K562 (cell line): ENCODE results near the gene IFT27. TPM values are rescaled to one million over a fixed set of nuclear protein-coding genes. Genes with fewer than 3 reads are reported as not detected.

Source experiments
- ATAC-seq: fragments of 200-7000 bp; cut with Tn5 transposase; 3 replicates; pipeline ENCODE4 v1.9.1; 2020; ENCODE audit warnings: moderate library complexity
- BruUV-seq: library from RNA; stranded (reverse); fragments of 400-500 nt; replicated peaks from 2 replicates; lab custom pipeline; 2021; lab: Mats Ljungman, UMichigan
- CTCF ChIA-PET: fragments of 300-600 bp; formaldehyde crosslinking; extraction: SDS; loops from one replicate; lab custom pipeline; 2021; ENCODE audit warnings: low intra/inter-chr PET ratio; lab: Yijun Ruan, JAX
- POLR2A ChIA-PET: fragments of 300-600, 350-650 bp; sonication (Branson Sonifier 250); formaldehyde crosslinking; extraction: SDS; loops from one replicate; lab custom pipeline; 2021; ENCODE audit warnings: antibody characterized with exemption, inconsistent platforms; lab: Yijun Ruan, JAX
- DNase-seq, 4 experiments: peaks; one replicate each; pipeline versions ENCODE4 v3.0.0 to v3.0.0-alpha.2; 2011 to 2018; ENCODE audit warnings: low spot score in 3 of 4, mixed read lengths in 3 of 4; ENCODE audit errors: extremely low read depth in 1 of 4
- FAIRE-seq: peaks from 2 replicates; lab custom pipeline; 2011; peaks lifted over from hg19 to GRCh38; lab: Jason Lieb, UNC
- H2AFZ ChIP-seq: 2 replicates; pipeline ENCODE4 v1.6.0; 2011; ENCODE audit warnings: low read depth, low read length, control low read depth, inconsistent platforms
- H3K27ac ChIP-seq: fragments of 200-600 bp; 3 replicates; pipeline ENCODE4 v1.8.0; 2011; ENCODE audit warnings: low read depth, mild to moderate bottlenecking, control low read depth, inconsistent platforms, low read length, moderate library complexity, mixed read lengths; ENCODE audit errors: extremely low read depth
- H3K27me3 ChIP-seq, 2 experiments: fragments of 300-600 bp in 1 of 2; 2 replicates in 1 of 2; 3 replicates in 1 of 2; pipeline versions ENCODE4 v1.6.0 to v1.8.0; 2011; ENCODE audit warnings: inconsistent platforms in 2 of 2, low read length in 2 of 2, mild to moderate bottlenecking in 1 of 2, mixed read lengths in 1 of 2, moderate library complexity in 1 of 2; ENCODE audit not compliant: control insufficient read depth in 2 of 2, insufficient read depth in 2 of 2
- H3K36me3 ChIP-seq: fragments of 300-600 bp; 3 replicates; pipeline ENCODE4 v1.8.0; 2011; ENCODE audit warnings: mild to moderate bottlenecking, low read length, inconsistent platforms; ENCODE audit not compliant: control insufficient read depth, insufficient read depth
- H3K4me1 ChIP-seq, 2 experiments: fragments of 200-600 bp in 1 of 2; replicated peaks in 1 of 2; 2 replicates in 1 of 2; 3 replicates in 1 of 2; pipeline versions ENCODE4 v1.5.1 to v1.8.0; 2011; ENCODE audit warnings: inconsistent platforms in 2 of 2, low read length in 2 of 2, mild to moderate bottlenecking in 1 of 2, mixed read lengths in 1 of 2, moderate library complexity in 1 of 2; ENCODE audit not compliant: control insufficient read depth in 2 of 2, insufficient read depth in 2 of 2
- H3K4me2 ChIP-seq: 2 replicates; pipeline ENCODE4 v1.6.1; 2011; ENCODE audit warnings: low read length, control low read depth, inconsistent platforms, mixed read lengths; ENCODE audit not compliant: insufficient read depth
- H3K4me3 ChIP-seq: fragments of 200-600 bp; sonication (generic), shearing (Covaris generic); 2 replicates; pipeline ENCODE4 v1.5.1; 2016; ENCODE audit warnings: control low read depth, inconsistent platforms
- H3K79me2 ChIP-seq: fragments of 200-600 bp; 3 replicates; pipeline ENCODE4 v1.8.0; 2011; ENCODE audit warnings: low read length, inconsistent platforms; ENCODE audit not compliant: control insufficient read depth, insufficient read depth
- H3K9ac ChIP-seq, 2 experiments: 2 replicates each; pipeline versions ENCODE4 v1.6.0 to v1.6.1; 2011; ENCODE audit warnings: low read depth in 2 of 2, low read length in 2 of 2, control low read depth in 1 of 2, inconsistent platforms in 1 of 2, mild to moderate bottlenecking in 1 of 2, mixed read lengths in 1 of 2; ENCODE audit not compliant: insufficient read depth in 1 of 2
- H3K9me1 ChIP-seq: one replicate; pipeline ENCODE4 v1.6.0; 2011; ENCODE audit warnings: inconsistent platforms, mild to moderate bottlenecking, low read length, moderate library complexity; ENCODE audit not compliant: control insufficient read depth, insufficient read depth
- H3K9me3 ChIP-seq: replicated peaks from 2 replicates; pipeline ENCODE4 v1.5.1; 2011; ENCODE audit warnings: low read depth, low read length, inconsistent platforms; ENCODE audit not compliant: control insufficient read depth, insufficient read depth
- H4K20me1 ChIP-seq: replicated peaks from 2 replicates; pipeline ENCODE4 v1.6.1; 2011; ENCODE audit warnings: low read length, inconsistent platforms, mixed read lengths; ENCODE audit not compliant: control insufficient read depth, insufficient read depth
- HNRNPH1 ChIP-seq: fragments of 200-400 bp; formaldehyde crosslinking; optimal IDR thresholded peaks from 2 replicates; pipeline ENCODE3; 2017; ENCODE audit warnings: low read depth, mild to moderate bottlenecking, low read length, moderate library complexity
- MTF1 ChIP-seq: fragments of 250-450 bp; sonication (Bioruptor Pico); IDR thresholded peaks from 2 replicates; pipeline ENCODE4 v1.9.0; 2021; ENCODE audit warnings: moderate library complexity, mild to moderate bottlenecking, inconsistent platforms, borderline replicate concordance
- NFIC ChIP-seq: fragments of 450-650 bp; IDR thresholded peaks from 2 replicates; pipeline ENCODE4 v1.6.1; 2017; ENCODE audit warnings: mild to moderate bottlenecking, inconsistent platforms
- NRF1 ChIP-seq, 2 experiments: fragments of 450-650 bp; IDR thresholded peaks in 1 of 2; conservative IDR thresholded peaks in 1 of 2; 2 replicates each; pipeline ENCODE4 v1.6.1; 2014; ENCODE audit warnings: mild to moderate bottlenecking in 2 of 2
- TEAD2 ChIP-seq: fragments of 450-650 bp; IDR thresholded peaks from 2 replicates; pipeline ENCODE4 v1.6.1; 2016; ENCODE audit warnings: missing genetic modification characterization, control low read depth, missing compliant biosample characterization
- WGBS: fragments of 100-300 bp; shearing (Covaris generic); methylation state at CpG from one replicate; pipeline ENCODE4 v1.1.6; 2016; ENCODE audit warnings: low coverage, mixed read lengths; ENCODE audit not compliant: insufficient coverage; ENCODE audit errors: missing lambda C conversion rate; 5-methylcytosine and 5-hydroxymethylcytosine counted together
- in situ Hi-C: fragments of 300-500 bp; cut with MboI; formaldehyde crosslinking; loops from 4 replicates; pipeline ENCODE4 v1.15.0; 2018; ENCODE audit warnings: inconsistent platforms, mixed read lengths
- intact Hi-C: fragments of 100-400 bp; cut with micrococcal nuclease; formaldehyde crosslinking; loops from 2 replicates; pipeline ENCODE4 v1.14.2; 2022
- polyA plus RNA-seq, 8 experiments: library from polyadenylated mRNA; depleted of rRNA in 4 of 8; stranded (reverse) in 5 of 8; unstranded in 3 of 8; fragments of >200 nt; fragmentation: Nextera tagmentation in 2 of 8; fragmentation: Illumina TruSeq in 1 of 8; extraction: Ambion mirVana in 2 of 8; extraction: Trizol in 1 of 8; gene quantifications; 2 replicates each; pipeline versions ENCODE4 v1.2.1 to v1.2.3, GENCODE V29; 2011 to 2014; ENCODE audit warnings: inconsistent platforms in 1 of 8, missing spikeins in 1 of 8
- total RNA-seq, 7 experiments: library from RNA; depleted of rRNA in 6 of 7; stranded (reverse); fragments of >200 nt in 6 of 7; fragmentation: Illumina TruSeq in 2 of 7; extraction: Trizol in 2 of 7; gene quantifications; 2 replicates each; pipeline versions ENCODE4 v1.2.1 to v1.2.3, GENCODE V29; 2011 to 2021; ENCODE audit warnings: low replicate concordance in 1 of 7

The IFT27 gene
- total and polyA plus RNA-seq, 9 of the 15 experiments (the other 6 are each of a cell fraction or from before 2014, with no cell fraction given): 0.01 to 1.4 (median 0.14) TPM; not detected in 1

- Histone ChIP-seq H3K79me2 (no peaks in the 10 kb centered on the region), H3K9ac (no peak within 1 kb of the TSS), H3K4me3 (no peak within 1 kb of the TSS)
- peak; percentile 13 to 31 (median 23) for DNase-seq
- CTCF ChIA-PET: no interaction called here
- TF ChIP-seq NRF1 (conservative IDR thresholded peaks at IDR 0.05 in 1 of 2, IDR thresholded peaks at IDR 0.05 in 1 of 2) (peak in 1 of 2 experiments; percentile 21; a peak in 2 of 4 replicates), TEAD2 (tag) (no peak), NFIC (peak; percentile 73)
- TF ChIP-seq, all 486 proteins: peak for 2
- in situ Hi-C loops: no loop called here
- Histone ChIP-seq H3K4me2 (no peak within 1 kb of the TSS), H3K27ac (no peak within 1 kb of the TSS), H3K4me1 (peaks cover 0 to 12% of the 10 kb centered on the region in 2 experiments; a peak in 2 of 5 replicates), H3K9me3 (no peaks in the 10 kb centered on the region), H2AFZ (no peak within 1 kb of the TSS), H3K9me1 (no peaks in the 10 kb centered on the region), H4K20me1 (peaks cover 6% of the 10 kb centered on the region; the same call in 1 of the 2 replicates), H3K27me3 (peaks cover 5 to 50% of the 10 kb centered on the region in 2 experiments; a peak in 4 of 5 replicates), H3K36me3 (no peaks in the 10 kb centered on the region)
- ATAC-seq (peak; percentile 65; the same call in 2 of the 3 replicates), FAIRE-seq (no peak)
- intact Hi-C loops: no loop called here
- 3% methylated on average over 29 of the region's 75 CpGs for WGBS
- BruUV-seq: no TSS peak
- POLR2A ChIA-PET: no interaction called here
These were observed 41.0 kb upstream of the IFT27 start, which contains the start of gene PVALB for GRCh38 chr22:36816636-36817524. Gene PVALB (minus strand): TSS chr22:36817035. CDS start chr22:36817005, 30 bp downstream.

- no peak overlapping the region for H3K4me2 ChIP-seq
- no peaks in the 10 kb centered on the region for H3K36me3 ChIP-seq
- intact Hi-C loops (no loop called here), in situ Hi-C loops (no loop called here)
- no TSS peak for BruUV-seq
- H3K4me1 ChIP-seq: peaks cover 0 to 12% of the 10 kb centered on the region in 2 experiments; a peak in 2 of 5 replicates
- H3K9ac ChIP-seq: no peak overlapping the region
- no peaks in the 10 kb centered on the region for H3K9me1 ChIP-seq
- POLR2A ChIA-PET: no interaction called here
- no peak overlapping the region for H3K27ac ChIP-seq
- 0% methylated on average over 7 of the region's 12 CpGs for WGBS
- ATAC-seq (no peak), FAIRE-seq (no peak), DNase-seq (no peak)
- CTCF ChIA-PET: no interaction called here
- TF ChIP-seq MTF1 (CRISPR knock-in tag): no peak
- TF ChIP-seq HNRNPH1: no peak
- H4K20me1 ChIP-seq: peaks cover 6% of the 10 kb centered on the region; the same call in 1 of the 2 replicates
- no peaks in the 10 kb centered on the region for H3K79me2 ChIP-seq
- no peak overlapping the region for H2AFZ ChIP-seq
- no peaks in the 10 kb centered on the region for H3K9me3 ChIP-seq
- H3K27me3 ChIP-seq: peaks cover 5 to 50% of the 10 kb centered on the region in 2 experiments; a peak in 3 of 5 replicates
- no peak overlapping the region for H3K4me3 ChIP-seq
These were observed 40.4 kb upstream of the IFT27 start for GRCh38 chr22:36816339-36816635.
